K562 (cell line): ENCODE measurements around the gene PLCD1. TPM values are rescaled to one million over a fixed set of nuclear protein-coding genes. Genes with fewer than 3 reads are reported as not detected.

Source experiments
- ATAC-seq: fragments of 200-7000 bp; cut with Tn5 transposase; 3 replicates; pipeline ENCODE4 v1.9.1; 2020; ENCODE audit warnings: moderate library complexity
- BruUV-seq: library from RNA; stranded (reverse); fragments of 400-500 nt; replicated peaks from 2 replicates; lab custom pipeline; 2021; lab: Mats Ljungman, UMichigan
- CTCF ChIA-PET: fragments of 300-600 bp; formaldehyde crosslinking; extraction: SDS; loops from one replicate; lab custom pipeline; 2021; ENCODE audit warnings: low intra/inter-chr PET ratio; lab: Yijun Ruan, JAX
- POLR2A ChIA-PET: fragments of 300-600, 350-650 bp; sonication (Branson Sonifier 250); formaldehyde crosslinking; extraction: SDS; loops from one replicate; lab custom pipeline; 2021; ENCODE audit warnings: antibody characterized with exemption, inconsistent platforms; lab: Yijun Ruan, JAX
- DNase-seq, 4 experiments: peaks; one replicate each; pipeline versions ENCODE4 v3.0.0 to v3.0.0-alpha.2; 2011 to 2018; ENCODE audit warnings: low spot score in 3 of 4, mixed read lengths in 3 of 4; ENCODE audit errors: extremely low read depth in 1 of 4
- FAIRE-seq: peaks from 2 replicates; lab custom pipeline; 2011; peaks lifted over from hg19 to GRCh38; lab: Jason Lieb, UNC
- H2AFZ ChIP-seq: 2 replicates; pipeline ENCODE4 v1.6.0; 2011; ENCODE audit warnings: low read depth, low read length, control low read depth, inconsistent platforms
- H3K27ac ChIP-seq: fragments of 200-600 bp; 3 replicates; pipeline ENCODE4 v1.8.0; 2011; ENCODE audit warnings: low read depth, mild to moderate bottlenecking, control low read depth, inconsistent platforms, low read length, moderate library complexity, mixed read lengths; ENCODE audit errors: extremely low read depth
- H3K27me3 ChIP-seq, 2 experiments: fragments of 300-600 bp in 1 of 2; 2 replicates in 1 of 2; 3 replicates in 1 of 2; pipeline versions ENCODE4 v1.6.0 to v1.8.0; 2011; ENCODE audit warnings: inconsistent platforms in 2 of 2, low read length in 2 of 2, mild to moderate bottlenecking in 1 of 2, mixed read lengths in 1 of 2, moderate library complexity in 1 of 2; ENCODE audit not compliant: control insufficient read depth in 2 of 2, insufficient read depth in 2 of 2
- H3K36me3 ChIP-seq: fragments of 300-600 bp; 3 replicates; pipeline ENCODE4 v1.8.0; 2011; ENCODE audit warnings: mild to moderate bottlenecking, low read length, inconsistent platforms; ENCODE audit not compliant: control insufficient read depth, insufficient read depth
- H3K4me1 ChIP-seq, 2 experiments: fragments of 200-600 bp in 1 of 2; replicated peaks in 1 of 2; 2 replicates in 1 of 2; 3 replicates in 1 of 2; pipeline versions ENCODE4 v1.5.1 to v1.8.0; 2011; ENCODE audit warnings: inconsistent platforms in 2 of 2, low read length in 2 of 2, mild to moderate bottlenecking in 1 of 2, mixed read lengths in 1 of 2, moderate library complexity in 1 of 2; ENCODE audit not compliant: control insufficient read depth in 2 of 2, insufficient read depth in 2 of 2
- H3K4me2 ChIP-seq: 2 replicates; pipeline ENCODE4 v1.6.1; 2011; ENCODE audit warnings: low read length, control low read depth, inconsistent platforms, mixed read lengths; ENCODE audit not compliant: insufficient read depth
- H3K4me3 ChIP-seq: fragments of 200-600 bp; sonication (generic), shearing (Covaris generic); 2 replicates; pipeline ENCODE4 v1.5.1; 2016; ENCODE audit warnings: control low read depth, inconsistent platforms
- H3K79me2 ChIP-seq: fragments of 200-600 bp; 3 replicates; pipeline ENCODE4 v1.8.0; 2011; ENCODE audit warnings: low read length, inconsistent platforms; ENCODE audit not compliant: control insufficient read depth, insufficient read depth
- H3K9ac ChIP-seq, 2 experiments: 2 replicates each; pipeline versions ENCODE4 v1.6.0 to v1.6.1; 2011; ENCODE audit warnings: low read depth in 2 of 2, low read length in 2 of 2, control low read depth in 1 of 2, inconsistent platforms in 1 of 2, mild to moderate bottlenecking in 1 of 2, mixed read lengths in 1 of 2; ENCODE audit not compliant: insufficient read depth in 1 of 2
- H3K9me1 ChIP-seq: one replicate; pipeline ENCODE4 v1.6.0; 2011; ENCODE audit warnings: inconsistent platforms, mild to moderate bottlenecking, low read length, moderate library complexity; ENCODE audit not compliant: control insufficient read depth, insufficient read depth
- H3K9me3 ChIP-seq: replicated peaks from 2 replicates; pipeline ENCODE4 v1.5.1; 2011; ENCODE audit warnings: low read depth, low read length, inconsistent platforms; ENCODE audit not compliant: control insufficient read depth, insufficient read depth
- H4K20me1 ChIP-seq: replicated peaks from 2 replicates; pipeline ENCODE4 v1.6.1; 2011; ENCODE audit warnings: low read length, inconsistent platforms, mixed read lengths; ENCODE audit not compliant: control insufficient read depth, insufficient read depth
- ARID4B ChIP-seq: sonication (generic); formaldehyde crosslinking; IDR thresholded peaks from 2 replicates; pipeline ENCODE4 v1.8.0; 2022; ENCODE audit warnings: mild to moderate bottlenecking, missing genetic modification reagents
- CBFA2T2 ChIP-seq: fragments of 450-650 bp; conservative IDR thresholded peaks from 2 replicates; pipeline ENCODE4 v1.6.1; 2017; ENCODE audit warnings: mild to moderate bottlenecking
- WGBS: fragments of 100-300 bp; shearing (Covaris generic); methylation state at CpG from one replicate; pipeline ENCODE4 v1.1.6; 2016; ENCODE audit warnings: low coverage, mixed read lengths; ENCODE audit not compliant: insufficient coverage; ENCODE audit errors: missing lambda C conversion rate; 5-methylcytosine and 5-hydroxymethylcytosine counted together
- in situ Hi-C: fragments of 300-500 bp; cut with MboI; formaldehyde crosslinking; loops from 4 replicates; pipeline ENCODE4 v1.15.0; 2018; ENCODE audit warnings: inconsistent platforms, mixed read lengths
- intact Hi-C: fragments of 100-400 bp; cut with micrococcal nuclease; formaldehyde crosslinking; loops from 2 replicates; pipeline ENCODE4 v1.14.2; 2022
- polyA plus RNA-seq, 8 experiments: library from polyadenylated mRNA; depleted of rRNA in 4 of 8; stranded (reverse) in 5 of 8; unstranded in 3 of 8; fragments of >200 nt; fragmentation: Nextera tagmentation in 2 of 8; fragmentation: Illumina TruSeq in 1 of 8; extraction: Ambion mirVana in 2 of 8; extraction: Trizol in 1 of 8; gene quantifications; 2 replicates each; pipeline versions ENCODE4 v1.2.1 to v1.2.3, GENCODE V29; 2011 to 2014; ENCODE audit warnings: inconsistent platforms in 1 of 8, missing spikeins in 1 of 8
- total RNA-seq, 7 experiments: library from RNA; depleted of rRNA in 6 of 7; stranded (reverse); fragments of >200 nt in 6 of 7; fragmentation: Illumina TruSeq in 2 of 7; extraction: Trizol in 2 of 7; gene quantifications; 2 replicates each; pipeline versions ENCODE4 v1.2.1 to v1.2.3, GENCODE V29; 2011 to 2021; ENCODE audit warnings: low replicate concordance in 1 of 7

The PLCD1 gene
- total and polyA plus RNA-seq, 9 of the 15 experiments (the other 6 are each of a cell fraction or from before 2014, with no cell fraction given), result 5.4 to 209 (median 116) TPM

GRCh38 chr3:38027466-38028465 lies 1.7 kb downstream of the PLCD1 start:
- H2AFZ ChIP-seq, result no peak overlapping the region

More at GRCh38 chr3:38027466-38028465, 1.7 kb downstream of the PLCD1 start:
- no peaks in the 10 kb centered on the region for H3K9me3 ChIP-seq
- no peak overlapping the region for H3K4me2 ChIP-seq
- CTCF ChIA-PET, result no interaction called here
- no TSS peak for BruUV-seq
- no peak for TF ChIP-seq CBFA2T2
- no peak for TF ChIP-seq ARID4B (CRISPR knock-in tag)
- TF ChIP-seq, all 486 proteins: peak for 0
- no peak overlapping the region for H3K27ac ChIP-seq
- POLR2A ChIA-PET, result no interaction called here
- 36% methylated on average over 6 of the region's 6 CpGs for WGBS
- H3K4me3 ChIP-seq, result no peak overlapping the region
- no peak for ATAC-seq
- H3K79me2 ChIP-seq, result peaks cover 4% of the 10 kb centered on the region; the same call in 1 of the 3 replicates
- in situ Hi-C loops, result no loop called here
- H3K36me3 ChIP-seq, result no peaks in the 10 kb centered on the region
- H3K4me1 ChIP-seq, result peaks cover 24 to 48% of the 10 kb centered on the region in 2 experiments
- intact Hi-C loops, result no loop called here
- peaks cover 0 to 33% of the 10 kb centered on the region in 2 experiments; a peak in 2 of 5 replicates for H3K27me3 ChIP-seq
- no peak for DNase-seq
- H4K20me1 ChIP-seq, result 0 out of 2 replicates have a peak, but pooled peaks cover 6% of the 10 kb centered on the region
- no peak overlapping the region for H3K9ac ChIP-seq
- H3K9me1 ChIP-seq, result peaks cover 3% of the 10 kb centered on the region
- FAIRE-seq, result no peak
